Renal cortical epithelial cell (primary cell): Measurements from ENCODE around the gene TTLL11. TPM values are rescaled to one million over a fixed set of nuclear protein-coding genes. Genes with fewer than 3 reads are reported as not detected.
"Not testable (repeated sequence)": the region's sequence is repeated elsewhere in the genome, so short reads cannot be mapped to it uniquely, and the experiment has no call there.

Experiments
- DNase-seq: peaks from one replicate; pipeline ENCODE4 v3.0.0-alpha.2; 2011; ENCODE audit warnings: low read depth
- total RNA-seq: library from RNA; depleted of rRNA; stranded (reverse); fragments of >200 nt; gene quantifications from 2 replicates; pipeline ENCODE4 v1.2.3, GENCODE V29; 2014

TTLL11 gene
- total RNA-seq, 1 donor from 2014 or later: 6.7 TPM

GRCh38 chr9:121909111-121909510, 184.0 kb downstream of the TTLL11 start:
- no peak for DNase-seq

GRCh38 chr9:121906074-121906870, 186.8 kb downstream of the TTLL11 start:
- DNase-seq: no peak

GRCh38 chr9:121902461-121903135, 190.5 kb downstream of the TTLL11 start:
- no peak for DNase-seq

GRCh38 chr9:121901616-121902015, 191.5 kb downstream of the TTLL11 start:
- no peak for DNase-seq

- no peak for DNase-seq
Observed at GRCh38 chr9:121900163-121900562, 192.9 kb downstream of the TTLL11 start.

GRCh38 chr9:121898856-121899255, 194.3 kb downstream of the TTLL11 start:
- DNase-seq: no peak

- DNase-seq: no peak
Observed at GRCh38 chr9:121897140-121897539, 196.0 kb downstream of the TTLL11 start.

- DNase-seq: no peak
Observed at GRCh38 chr9:121896545-121896943, 196.6 kb downstream of the TTLL11 start.

- peak; percentile 57 for DNase-seq
Observed at GRCh38 chr9:121895818-121896544, 197.1 kb downstream of the TTLL11 start.

- no peak for DNase-seq
Observed at GRCh38 chr9:121895358-121895757, 197.8 kb downstream of the TTLL11 start.

GRCh38 chr9:121894380-121894779, 198.7 kb downstream of the TTLL11 start:
- not testable (repeated sequence) for DNase-seq

GRCh38 chr9:121893786-121894185, 199.3 kb downstream of the TTLL11 start:
- no peak for DNase-seq

- no peak for DNase-seq
Observed at GRCh38 chr9:121892706-121893105, 200.4 kb downstream of the TTLL11 start.

GRCh38 chr9:121890746-121891145, 202.4 kb downstream of the TTLL11 start:
- DNase-seq: no peak

- DNase-seq: no peak
Observed at GRCh38 chr9:121889990-121890563, 203.0 kb downstream of the TTLL11 start.

GRCh38 chr9:121888438-121888775, 204.7 kb downstream of the TTLL11 start:
- DNase-seq: peak; percentile 61

- DNase-seq: no peak
Observed at GRCh38 chr9:121887553-121888437, 205.3 kb downstream of the TTLL11 start.

GRCh38 chr9:121886759-121887485, 206.2 kb downstream of the TTLL11 start:
- peak; percentile 47 for DNase-seq

GRCh38 chr9:121885345-121885901, 207.7 kb downstream of the TTLL11 start:
- DNase-seq: peak; percentile 75

GRCh38 chr9:121884057-121884541, 209.0 kb downstream of the TTLL11 start:
- DNase-seq: peak; percentile 65
